ENCODE results near the gene PPP4R3C. TPM values are rescaled to one million over a fixed set of nuclear protein-coding genes. Genes with fewer than 3 reads are reported as not detected.
"Not testable (repeated sequence)": the region's sequence is repeated elsewhere in the genome, so short reads cannot be mapped to it uniquely, and the experiment has no call there.

Gene PPP4R3C
- not detected for polyA plus RNA-seq

- no peak within 1 kb of the TSS for H3K27ac ChIP-seq (ENCODE audit: low read depth in 2 of 2, low read length in 1 of 2)
- H3K4me1 ChIP-seq (ENCODE audit: control insufficient read depth in 2 of 2, insufficient read depth in 2 of 2, low read length in 1 of 2), result no peaks in the 10 kb centered on the region
- H3K36me3 ChIP-seq (ENCODE audit: control insufficient read depth in 2 of 2, insufficient read depth in 2 of 2, low read length in 1 of 2), result no peaks in the 10 kb centered on the region
- H3K4me3 ChIP-seq (ENCODE audit: low read depth in 1 of 2, low read length in 2 of 2), result no peak within 1 kb of the TSS
- H3K27me3 ChIP-seq (ENCODE audit: control insufficient read depth in 1 of 2, insufficient read depth in 2 of 2, low read length in 2 of 2), result no peaks in the 10 kb centered on the region
- 87 to 92% methylated on average over 14 of the region's 14 CpGs for WGBS, 2 donors
- H3K9me3 ChIP-seq (ENCODE audit: control insufficient read depth in 2 of 2, insufficient read depth in 1 of 2, low read depth in 1 of 2, low read length in 1 of 2), result no peaks in the 10 kb centered on the region
These were observed at the start of gene PPP4R3C for GRCh38 chrX:27463187-27463586. Gene PPP4R3C (minus strand): TSS chrX:27463341. CDS start chrX:27463296, 45 bp downstream.

- Histone ChIP-seq H3K27me3 (ENCODE audit: control insufficient read depth in 1 of 2, insufficient read depth in 2 of 2, low read length in 2 of 2) (no peaks in the 10 kb centered on the region), H3K36me3 (ENCODE audit: control insufficient read depth in 2 of 2, insufficient read depth in 2 of 2, low read length in 1 of 2) (no peaks in the 10 kb centered on the region), H3K4me3 (ENCODE audit: low read depth in 1 of 2, low read length in 2 of 2) (no peak overlapping the region), H3K27ac (ENCODE audit: low read depth in 2 of 2, low read length in 1 of 2) (no peak overlapping the region), H3K9me3 (ENCODE audit: control insufficient read depth in 2 of 2, insufficient read depth in 1 of 2, low read depth in 1 of 2, low read length in 1 of 2) (no peaks in the 10 kb centered on the region), H3K4me1 (ENCODE audit: control insufficient read depth in 2 of 2, insufficient read depth in 2 of 2, low read length in 1 of 2) (no peaks in the 10 kb centered on the region)
- WGBS, 2 donors, result 70 to 79% methylated on average over 4 of the region's 4 CpGs
These were observed 28.3 kb upstream of the PPP4R3C start for GRCh38 chrX:27491397-27491796.

GRCh38 chrX:27466051-27466450 is 2.9 kb upstream of the PPP4R3C start:
- Histone ChIP-seq H3K4me1 (ENCODE audit: control insufficient read depth in 2 of 2, insufficient read depth in 2 of 2, low read length in 1 of 2) (no peaks in the 10 kb centered on the region), H3K4me3 (ENCODE audit: low read depth in 1 of 2, low read length in 2 of 2) (no peak overlapping the region), H3K27ac (ENCODE audit: low read depth in 2 of 2, low read length in 1 of 2) (no peak overlapping the region), H3K9me3 (ENCODE audit: control insufficient read depth in 2 of 2, insufficient read depth in 1 of 2, low read depth in 1 of 2, low read length in 1 of 2) (no peaks in the 10 kb centered on the region), H3K36me3 (ENCODE audit: control insufficient read depth in 2 of 2, insufficient read depth in 2 of 2, low read length in 1 of 2) (no peaks in the 10 kb centered on the region), H3K27me3 (ENCODE audit: control insufficient read depth in 1 of 2, insufficient read depth in 2 of 2, low read length in 2 of 2) (no peaks in the 10 kb centered on the region)
- 47 to 54% methylated on average over 1 of the region's 1 CpG for WGBS, 2 donors

GRCh38 chrX:27465036-27465435 is 1.9 kb upstream of the PPP4R3C start:
- Histone ChIP-seq H3K27me3 (ENCODE audit: control insufficient read depth in 1 of 2, insufficient read depth in 2 of 2, low read length in 2 of 2) (no peaks in the 10 kb centered on the region), H3K4me3 (ENCODE audit: low read depth in 1 of 2, low read length in 2 of 2) (no peak overlapping the region), H3K36me3 (ENCODE audit: control insufficient read depth in 2 of 2, insufficient read depth in 2 of 2, low read length in 1 of 2) (no peaks in the 10 kb centered on the region), H3K9me3 (ENCODE audit: control insufficient read depth in 2 of 2, insufficient read depth in 1 of 2, low read depth in 1 of 2, low read length in 1 of 2) (no peaks in the 10 kb centered on the region), H3K4me1 (ENCODE audit: control insufficient read depth in 2 of 2, insufficient read depth in 2 of 2, low read length in 1 of 2) (no peaks in the 10 kb centered on the region), H3K27ac (ENCODE audit: low read depth in 2 of 2, low read length in 1 of 2) (no peak overlapping the region)

- not testable (repeated sequence) for H3K4me1 ChIP-seq (ENCODE audit: control insufficient read depth in 2 of 2, insufficient read depth in 2 of 2, low read length in 1 of 2); H3K4me3 ChIP-seq (ENCODE audit: low read depth in 1 of 2, low read length in 2 of 2); H3K27me3 ChIP-seq (ENCODE audit: control insufficient read depth in 1 of 2, insufficient read depth in 2 of 2, low read length in 2 of 2); H3K36me3 ChIP-seq (ENCODE audit: control insufficient read depth in 2 of 2, insufficient read depth in 2 of 2, low read length in 1 of 2); H3K27ac ChIP-seq (ENCODE audit: low read depth in 2 of 2, low read length in 1 of 2); H3K9me3 ChIP-seq (ENCODE audit: control insufficient read depth in 2 of 2, insufficient read depth in 1 of 2, low read depth in 1 of 2, low read length in 1 of 2)
- 63 to 73% methylated on average over 5 of the region's 5 CpGs for WGBS, 2 donors
These were observed 4.0 kb downstream of the PPP4R3C start for GRCh38 chrX:27459129-27459528.

- WGBS, 2 donors, result 93 to 96% methylated on average over 29 to 30 of the region's 30 CpGs
- H3K36me3 ChIP-seq (ENCODE audit: control insufficient read depth in 2 of 2, insufficient read depth in 2 of 2, low read length in 1 of 2); H3K4me3 ChIP-seq (ENCODE audit: low read depth in 1 of 2, low read length in 2 of 2): not testable (repeated sequence)
These were observed 4.6 kb downstream of the PPP4R3C start for GRCh38 chrX:27458544-27458943.

GRCh38 chrX:27451324-27451723 is 11.8 kb downstream of the PPP4R3C start:
- Histone ChIP-seq H3K4me3 (ENCODE audit: low read depth in 1 of 2, low read length in 2 of 2) (no peak overlapping the region), H3K27me3 (ENCODE audit: control insufficient read depth in 1 of 2, insufficient read depth in 2 of 2, low read length in 2 of 2) (no peaks in the 10 kb centered on the region), H3K36me3 (ENCODE audit: control insufficient read depth in 2 of 2, insufficient read depth in 2 of 2, low read length in 1 of 2) (no peaks in the 10 kb centered on the region), H3K9me3 (ENCODE audit: control insufficient read depth in 2 of 2, insufficient read depth in 1 of 2, low read depth in 1 of 2, low read length in 1 of 2) (no peaks in the 10 kb centered on the region), H3K27ac (ENCODE audit: low read depth in 2 of 2, low read length in 1 of 2) (no peak overlapping the region), H3K4me1 (ENCODE audit: control insufficient read depth in 2 of 2, insufficient read depth in 2 of 2, low read length in 1 of 2) (no peaks in the 10 kb centered on the region)

More at GRCh38 chrX:27458544-27458943, 4.6 kb downstream of the PPP4R3C start:
- not testable (repeated sequence) for H3K9me3 ChIP-seq (ENCODE audit: control insufficient read depth in 2 of 2, insufficient read depth in 1 of 2, low read depth in 1 of 2, low read length in 1 of 2); H3K27me3 ChIP-seq (ENCODE audit: control insufficient read depth in 1 of 2, insufficient read depth in 2 of 2, low read length in 2 of 2); H3K4me1 ChIP-seq (ENCODE audit: control insufficient read depth in 2 of 2, insufficient read depth in 2 of 2, low read length in 1 of 2); H3K27ac ChIP-seq (ENCODE audit: low read depth in 2 of 2, low read length in 1 of 2)

GRCh38 chrX:27446423-27446822 is 16.7 kb downstream of the PPP4R3C start:
- no peak overlapping the region for H3K27ac ChIP-seq (ENCODE audit: low read depth in 2 of 2, low read length in 1 of 2)
- no peaks in the 10 kb centered on the region for H3K4me1 ChIP-seq (ENCODE audit: control insufficient read depth in 2 of 2, insufficient read depth in 2 of 2, low read length in 1 of 2)
- H3K4me3 ChIP-seq (ENCODE audit: low read depth in 1 of 2, low read length in 2 of 2), result no peak overlapping the region
- 71 to 77% methylated on average over 1 of the region's 1 CpG for WGBS, 2 donors
- H3K36me3 ChIP-seq (ENCODE audit: control insufficient read depth in 2 of 2, insufficient read depth in 2 of 2, low read length in 1 of 2), result no peaks in the 10 kb centered on the region
- H3K27me3 ChIP-seq (ENCODE audit: control insufficient read depth in 1 of 2, insufficient read depth in 2 of 2, low read length in 2 of 2), result no peaks in the 10 kb centered on the region
- H3K9me3 ChIP-seq (ENCODE audit: control insufficient read depth in 2 of 2, insufficient read depth in 1 of 2, low read depth in 1 of 2, low read length in 1 of 2), result peaks cover 3 to 4% of the 10 kb centered on the region in 2 donors

GRCh38 chrX:27445438-27445837 is 17.7 kb downstream of the PPP4R3C start:
- 82% methylated on average over 2 of the region's 2 CpGs for WGBS, 2 donors
- Histone ChIP-seq H3K27ac (ENCODE audit: low read depth in 2 of 2, low read length in 1 of 2) (no peak overlapping the region), H3K4me3 (ENCODE audit: low read depth in 1 of 2, low read length in 2 of 2) (no peak overlapping the region), H3K36me3 (ENCODE audit: control insufficient read depth in 2 of 2, insufficient read depth in 2 of 2, low read length in 1 of 2) (no peaks in the 10 kb centered on the region), H3K9me3 (ENCODE audit: control insufficient read depth in 2 of 2, insufficient read depth in 1 of 2, low read depth in 1 of 2, low read length in 1 of 2) (peaks cover 3 to 4% of the 10 kb centered on the region in 2 donors), H3K4me1 (ENCODE audit: control insufficient read depth in 2 of 2, insufficient read depth in 2 of 2, low read length in 1 of 2) (no peaks in the 10 kb centered on the region), H3K27me3 (ENCODE audit: control insufficient read depth in 1 of 2, insufficient read depth in 2 of 2, low read length in 2 of 2) (no peaks in the 10 kb centered on the region)

GRCh38 chrX:27444093-27444908 is 18.8 kb downstream of the PPP4R3C start:
- H3K36me3 ChIP-seq (ENCODE audit: control insufficient read depth in 2 of 2, insufficient read depth in 2 of 2, low read length in 1 of 2), result no peaks in the 10 kb centered on the region
- H3K4me3 ChIP-seq (ENCODE audit: low read depth in 1 of 2, low read length in 2 of 2), result no peak overlapping the region
- 76 to 83% methylated on average over 3 of the region's 3 CpGs for WGBS, 2 donors
- no peaks in the 10 kb centered on the region for H3K4me1 ChIP-seq (ENCODE audit: control insufficient read depth in 2 of 2, insufficient read depth in 2 of 2, low read length in 1 of 2)
- peaks cover 3 to 4% of the 10 kb centered on the region in 2 donors for H3K9me3 ChIP-seq (ENCODE audit: control insufficient read depth in 2 of 2, insufficient read depth in 1 of 2, low read depth in 1 of 2, low read length in 1 of 2)
- H3K27ac ChIP-seq (ENCODE audit: low read depth in 2 of 2, low read length in 1 of 2), result no peak overlapping the region
- no peaks in the 10 kb centered on the region for H3K27me3 ChIP-seq (ENCODE audit: control insufficient read depth in 1 of 2, insufficient read depth in 2 of 2, low read length in 2 of 2)

All from esophagus (tissue), 2 donors.